8988T (cell line): ENCODE data around the gene PARS2.

Experiments used
- DNase-seq: peaks from one replicate; pipeline ENCODE4 v3.0.0; 2011

The PARS2 gene

DNA sequence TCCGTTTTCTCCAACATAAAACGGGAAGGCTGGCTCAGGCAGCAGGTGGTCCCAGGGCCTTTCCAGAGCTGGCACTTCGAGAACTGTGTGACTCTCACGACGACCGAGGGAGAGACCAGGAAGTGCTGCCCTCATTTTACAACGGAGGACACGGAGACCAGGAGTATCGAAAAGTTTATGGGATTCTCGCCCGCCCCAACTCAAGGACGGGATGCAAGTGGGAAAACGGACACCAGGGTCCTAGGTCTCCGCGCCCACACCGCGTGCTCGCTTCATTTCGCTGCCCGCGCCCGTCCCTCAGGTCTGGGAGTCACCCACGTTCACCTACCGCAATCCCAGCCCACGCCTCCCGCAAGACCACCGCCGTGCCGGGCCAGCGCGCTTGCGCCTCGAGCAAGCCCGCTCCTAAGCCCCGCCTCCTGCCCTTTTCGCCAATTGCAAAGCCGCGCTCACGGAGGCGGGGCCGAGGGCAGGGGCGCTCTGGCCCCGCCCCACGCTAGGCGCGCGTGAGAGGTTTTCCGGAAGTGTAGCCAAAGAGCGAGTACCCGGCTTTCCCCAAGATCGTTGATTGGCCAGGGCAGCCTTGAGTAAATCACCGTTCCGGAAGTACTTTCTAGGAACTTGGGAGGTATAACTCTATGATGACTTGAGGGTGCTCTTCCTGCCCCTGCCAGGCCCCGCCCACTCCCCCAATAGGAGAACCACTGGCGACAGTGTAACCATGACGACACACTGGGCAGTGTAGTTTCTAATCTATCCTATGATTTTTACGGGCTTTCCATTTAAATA lies at the start of gene PARS2:
TSS of gene PARS2 (minus strand) at position 391 of the 789 bp plus-strand sequence. CDS start 5,362 bp downstream, outside the sequence.
- peak; percentile 75 for DNase-seq

GRCh38 chr1:54814126-54814498 lies 49.8 kb upstream of the PARS2 start:
- DNase-seq = no peak

- DNase-seq = no peak
Measured at GRCh38 chr1:54813485-54814125, 49.3 kb upstream of the PARS2 start.

DNA sequence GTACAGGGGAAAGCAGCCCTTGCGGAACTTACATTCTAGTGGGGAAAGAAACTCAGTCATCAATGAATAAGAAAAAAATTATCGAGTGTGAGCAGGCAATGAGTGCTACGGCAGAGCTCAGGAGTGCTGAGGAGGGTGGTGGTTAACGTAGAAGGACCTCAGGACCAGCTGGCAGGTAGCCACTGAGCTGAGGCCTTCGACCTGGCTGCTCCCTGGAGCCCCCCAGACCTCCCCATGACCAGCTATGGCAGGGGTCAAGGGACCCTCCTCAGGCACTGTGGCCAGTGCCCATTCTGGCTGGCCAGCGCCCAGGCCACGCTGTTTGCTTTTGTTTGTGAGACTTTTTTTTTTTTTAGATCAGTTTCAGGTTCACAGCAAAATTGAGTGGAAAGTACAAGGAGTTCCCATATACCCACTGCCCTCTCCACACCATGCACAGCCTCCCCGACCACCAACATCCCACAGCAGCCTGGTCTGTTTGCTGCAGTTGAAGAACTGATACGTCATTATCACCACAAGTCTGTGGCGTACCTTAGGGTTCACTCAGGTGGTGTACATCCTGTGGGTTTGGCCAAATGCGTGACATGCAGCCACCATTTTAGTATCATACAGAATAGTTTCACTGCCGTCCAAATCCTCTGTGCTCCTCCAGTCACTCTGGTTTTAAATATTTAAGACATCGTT lies 48.6 kb upstream of the PARS2 start:
- no peak for DNase-seq

GRCh38 chr1:54811739-54812655 lies 47.7 kb upstream of the PARS2 start:
- no peak for DNase-seq

DNA sequence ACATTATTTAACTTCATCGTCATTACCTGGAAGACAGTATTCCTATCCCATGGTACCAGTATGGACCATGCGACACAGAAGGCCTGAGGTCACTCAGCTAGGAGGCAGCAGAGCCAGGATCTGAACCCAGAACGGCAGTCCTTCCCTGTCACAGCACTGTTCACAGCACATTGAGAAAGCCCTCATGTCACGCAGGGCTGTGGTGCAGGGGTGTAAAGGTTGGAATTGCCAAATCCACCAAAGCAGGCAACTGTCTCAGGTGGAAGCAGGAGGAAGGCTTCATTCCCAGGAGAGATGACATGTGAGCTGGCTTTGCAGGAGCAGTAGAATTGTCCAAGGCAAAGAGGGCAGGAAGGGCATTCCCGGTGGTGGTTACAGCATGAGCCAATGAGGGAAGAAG lies 46.7 kb upstream of the PARS2 start:
- DNase-seq = no peak

DNA sequence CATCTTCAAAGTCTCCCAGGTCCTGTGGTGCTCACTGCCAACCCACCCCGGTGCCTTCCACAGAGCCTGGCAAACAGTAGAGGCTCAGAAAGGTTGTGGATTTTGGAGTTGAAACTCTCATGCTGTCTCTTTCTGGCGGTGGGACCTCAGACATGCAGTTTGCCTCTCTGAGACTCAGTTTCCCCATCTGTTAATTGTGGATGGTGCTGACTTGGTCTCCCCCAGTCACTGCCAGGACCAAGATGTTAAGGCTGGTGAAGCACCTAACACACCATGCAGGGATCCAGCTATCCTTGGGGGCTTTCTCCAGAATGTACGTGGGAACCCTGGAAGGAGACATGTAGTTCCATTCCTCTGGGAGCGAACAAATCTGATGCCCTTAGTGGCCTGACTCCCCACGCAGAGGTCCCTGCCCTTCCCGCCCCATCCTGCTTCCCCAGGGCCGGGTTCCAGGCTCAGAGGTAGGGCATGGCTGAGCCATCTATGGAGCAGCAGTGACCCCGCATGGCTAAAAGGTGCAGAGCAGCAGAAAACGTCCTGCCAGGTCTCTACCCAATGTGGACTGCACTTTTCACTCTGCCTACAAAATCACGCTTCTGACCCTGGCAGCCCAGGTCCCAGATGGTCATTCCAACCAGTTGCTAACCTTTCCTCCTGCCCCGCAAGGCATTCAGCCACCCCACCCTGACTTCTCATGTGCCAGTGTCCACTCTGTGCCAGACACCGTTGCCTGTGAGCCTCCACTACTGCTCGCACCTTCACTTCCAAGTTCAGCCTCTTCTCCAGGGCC lies 46.0 kb upstream of the PARS2 start:
- DNase-seq = peak; percentile 80

- peak; percentile 53 for DNase-seq
Measured at GRCh38 chr1:54809496-54810074, 45.3 kb upstream of the PARS2 start.

- DNase-seq = no peak
Measured at GRCh38 chr1:54808443-54809207, 44.3 kb upstream of the PARS2 start.

DNA sequence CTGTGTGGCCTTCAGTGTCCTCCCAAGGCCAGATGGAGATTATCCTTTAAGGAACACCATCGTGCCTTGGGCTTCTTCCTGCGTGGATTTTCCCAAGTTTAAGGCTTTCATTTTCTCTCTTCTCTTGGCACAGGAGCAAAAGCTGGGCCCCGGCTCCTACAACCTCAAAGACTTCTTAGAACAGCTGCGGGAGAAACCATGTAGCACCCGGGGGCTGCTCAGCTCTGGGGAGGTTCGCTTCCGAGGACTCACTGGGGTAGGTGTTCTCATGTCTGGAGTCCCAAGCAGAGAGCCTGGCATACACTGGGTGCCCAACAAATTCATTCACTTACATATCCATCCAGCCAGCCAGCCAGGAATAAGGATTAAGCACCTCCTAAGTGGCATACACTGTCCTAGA lies 43.4 kb upstream of the PARS2 start:
- no peak for DNase-seq

DNA sequence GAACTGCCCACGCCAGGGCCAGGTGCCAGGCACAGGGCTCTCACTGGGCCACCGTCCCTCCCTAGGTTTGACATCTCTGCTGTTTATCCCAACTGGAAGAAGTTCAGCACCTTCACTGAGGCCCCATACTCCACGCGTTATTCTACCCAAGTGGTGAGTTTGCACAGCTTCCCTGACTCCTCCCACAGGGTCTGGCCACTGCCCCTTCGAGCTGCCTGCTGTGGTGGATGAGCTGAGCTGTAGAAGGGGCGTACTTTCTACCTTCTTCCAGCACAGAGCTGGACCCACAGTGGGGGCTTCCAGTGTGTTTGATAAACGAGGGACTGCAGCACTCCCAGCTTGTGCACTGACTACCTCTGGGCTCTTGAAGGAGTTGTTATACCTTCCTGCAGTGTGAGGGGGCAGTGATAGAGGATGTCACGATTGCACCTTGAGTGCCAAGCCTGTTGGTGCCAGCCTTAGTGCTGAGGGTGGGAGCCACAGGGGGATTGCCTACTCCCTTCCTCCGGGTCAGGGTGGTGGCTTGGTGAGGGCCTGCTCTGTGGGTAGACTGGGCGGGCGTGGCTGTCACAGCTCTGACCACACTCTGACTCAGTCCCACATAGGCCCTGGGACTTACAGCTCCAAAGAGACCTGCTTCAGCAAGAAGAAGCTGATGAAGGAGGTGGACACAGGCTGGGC lies 42.7 kb upstream of the PARS2 start:
- no peak for DNase-seq

DNA sequence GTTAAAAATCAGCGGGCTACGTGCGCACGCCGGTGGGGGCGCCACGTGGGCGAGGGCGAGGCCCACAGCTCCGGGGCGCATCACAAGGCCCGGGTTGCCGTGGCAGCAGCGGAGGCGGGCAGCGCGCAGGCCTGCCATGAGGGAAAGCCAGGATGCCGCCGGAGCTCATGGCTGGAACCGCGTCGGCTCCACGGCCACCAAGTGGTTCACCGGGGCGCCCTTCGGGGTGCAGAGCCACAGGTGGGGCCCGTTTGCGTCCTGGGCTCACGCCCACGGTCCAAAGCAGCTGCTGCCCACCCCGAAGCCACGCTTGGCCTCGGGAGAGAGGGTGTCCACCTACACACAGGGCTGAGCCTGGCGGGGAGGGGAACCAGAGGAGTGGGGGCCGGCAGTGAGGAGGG lies 41.7 kb upstream of the PARS2 start:
- DNase-seq = no peak

DNA sequence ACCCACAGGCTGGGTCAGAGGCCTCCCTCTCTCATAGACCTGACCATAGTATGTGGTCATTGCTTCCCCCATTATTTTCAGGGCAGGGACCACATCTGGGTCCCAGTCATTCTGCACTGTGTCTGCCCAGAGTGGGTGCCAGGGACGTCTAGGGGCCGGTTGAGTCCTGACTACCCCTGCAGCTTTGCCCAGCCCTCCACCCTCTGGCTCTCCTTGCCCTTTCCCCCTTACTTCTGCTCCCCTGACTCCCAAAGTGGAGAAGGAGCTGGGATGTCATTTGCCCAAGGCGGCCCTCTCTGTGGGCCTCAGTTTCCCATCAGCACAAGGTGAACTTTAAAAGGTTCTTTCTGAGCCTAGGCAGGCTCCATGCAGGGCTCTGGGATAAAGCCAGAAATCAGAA lies 41.1 kb upstream of the PARS2 start:
- no peak for DNase-seq

GRCh38 chr1:54804471-54805132 lies 40.3 kb upstream of the PARS2 start:
- no peak for DNase-seq

- no peak for DNase-seq
Measured at GRCh38 chr1:54803761-54804470, 39.6 kb upstream of the PARS2 start.

- DNase-seq = peak; percentile 77
Measured at GRCh38 chr1:54800899-54801759, 36.8 kb upstream of the PARS2 start, which contains the start of gene TTC22. Gene TTC22 (minus strand): TSS chr1:54801323. CDS start chr1:54801163, 160 bp downstream.

DNA sequence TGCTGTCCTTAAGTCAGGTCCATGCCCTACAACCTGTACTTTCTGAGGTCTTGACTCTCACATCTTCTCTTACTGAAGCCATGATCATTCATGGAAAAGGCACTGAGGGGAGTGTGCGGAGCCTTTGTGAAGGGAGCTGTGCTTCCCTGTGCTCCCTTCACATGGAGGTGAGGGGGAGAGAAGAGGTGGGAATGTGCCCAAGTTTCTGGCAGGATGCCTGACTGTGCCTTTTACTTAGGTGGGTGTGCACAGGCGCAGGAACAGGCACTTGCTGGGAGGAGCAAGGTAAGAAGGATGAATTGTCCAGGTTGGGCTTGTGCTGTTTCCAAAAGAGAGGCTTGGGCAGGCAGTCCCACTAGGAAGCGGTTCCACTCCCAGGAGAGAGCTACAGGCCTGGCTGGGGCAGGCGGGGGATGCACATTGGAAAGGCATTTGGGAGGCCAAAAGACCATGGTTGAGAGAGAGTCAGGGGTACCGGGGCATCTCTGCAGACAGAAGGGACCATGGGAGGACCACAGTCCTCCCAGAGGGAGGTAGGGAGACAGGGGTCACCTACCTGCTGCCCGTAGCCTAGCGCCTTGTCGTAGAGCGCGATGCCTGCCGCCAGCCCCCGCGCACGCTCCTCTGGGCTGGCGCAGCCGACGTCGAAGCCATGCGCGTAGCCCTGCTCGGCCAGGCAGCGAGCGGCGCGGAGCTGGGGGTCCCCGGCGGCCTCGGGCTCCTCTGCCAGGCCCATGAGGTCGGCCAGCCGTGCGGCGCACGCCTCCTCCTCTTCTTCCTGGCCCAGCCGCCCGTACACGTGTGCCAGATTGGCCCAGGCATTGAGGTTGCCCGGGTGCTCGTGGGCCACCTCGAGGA lies 35.9 kb upstream of the PARS2 start:
- DNase-seq = no peak
